ENCODE measurements around the gene TIGD3.

TIGD3 gene

GRCh38 chr11:65363770-65364169 lies 9.2 kb downstream of the TIGD3 start:
- H3K27ac ChIP-seq (ENCODE audit: low read length), result no peak overlapping the region
- H3K79me2 ChIP-seq (ENCODE audit: low read length), result no peaks in the 10 kb centered on the region
- no peaks in the 10 kb centered on the region for H4K20me1 ChIP-seq (ENCODE audit: insufficient read depth, low read length)
- H3K9ac ChIP-seq (ENCODE audit: low read length), result no peak overlapping the region
- H3K9me2 ChIP-seq (replicated peaks; ENCODE audit: insufficient read depth, low read length), result no peaks in the 10 kb centered on the region
- peaks cover 24% of the 10 kb centered on the region for H3F3A ChIP-seq (ENCODE audit: insufficient read depth, low read length)
- H3K9me3 ChIP-seq (replicated peaks; ENCODE audit: insufficient read depth, low read length), result no peaks in the 10 kb centered on the region
- TF ChIP-seq CTCF (IDR thresholded peaks at IDR 0.05; ENCODE audit: low read length) (no peak), EZH2phosphoT487 (IDR thresholded peaks at IDR 0.05; ENCODE audit: low read length) (no peak), EZH2 (optimal IDR thresholded peaks at IDR 0.05; ENCODE audit: low read depth, low read length) (no peak)
- H3K4me2 ChIP-seq (ENCODE audit: low read depth, low read length), result no peak overlapping the region
- no peak overlapping the region for H3K4me3 ChIP-seq (ENCODE audit: low read length)
- no peak for DNase-seq
- no peak overlapping the region for H2AFZ ChIP-seq (ENCODE audit: low read length)
- H3K27me3 ChIP-seq (replicated peaks; ENCODE audit: insufficient read depth, low read length), result no peaks in the 10 kb centered on the region
- peaks cover 19% of the 10 kb centered on the region for H3K4me1 ChIP-seq (ENCODE audit: low read length)
- no peaks in the 10 kb centered on the region for H3K36me3 ChIP-seq (replicated peaks; ENCODE audit: insufficient read depth, low read length)

- Histone ChIP-seq H4K20me1 (ENCODE audit: insufficient read depth, low read length) (no peaks in the 10 kb centered on the region), H3K9ac (ENCODE audit: low read length) (no peak overlapping the region), H3F3A (ENCODE audit: insufficient read depth, low read length) (peaks cover 24% of the 10 kb centered on the region), H3K27me3 (replicated peaks; ENCODE audit: insufficient read depth, low read length) (no peaks in the 10 kb centered on the region), H3K4me3 (ENCODE audit: low read length) (no peak overlapping the region), H3K9me2 (replicated peaks; ENCODE audit: insufficient read depth, low read length) (no peaks in the 10 kb centered on the region), H3K79me2 (ENCODE audit: low read length) (no peaks in the 10 kb centered on the region), H3K27ac (ENCODE audit: low read length) (no peak overlapping the region), H3K36me3 (replicated peaks; ENCODE audit: insufficient read depth, low read length) (no peaks in the 10 kb centered on the region), H3K9me3 (replicated peaks; ENCODE audit: insufficient read depth, low read length) (no peaks in the 10 kb centered on the region), H3K4me1 (ENCODE audit: low read length) (peaks cover 19% of the 10 kb centered on the region), H2AFZ (ENCODE audit: low read length) (peak overlapping the region; percentile 19; the same call in 1 of the 2 replicates), H3K4me2 (ENCODE audit: low read depth, low read length) (no peak overlapping the region)
- no peak for TF ChIP-seq EZH2 (optimal IDR thresholded peaks at IDR 0.05; ENCODE audit: low read depth, low read length)
- TF ChIP-seq CTCF (IDR thresholded peaks at IDR 0.05; ENCODE audit: low read length), result peak; percentile 65
- DNase-seq, result peak; percentile 64
Observed at GRCh38 chr11:65366340-65366773, 11.8 kb downstream of the TIGD3 start.

- Histone ChIP-seq H3K4me2 (ENCODE audit: low read depth, low read length) (no peak overlapping the region), H2AFZ (ENCODE audit: low read length) (no peak overlapping the region), H4K20me1 (ENCODE audit: insufficient read depth, low read length) (no peaks in the 10 kb centered on the region), H3K4me1 (ENCODE audit: low read length) (peaks cover 4% of the 10 kb centered on the region; the same call in 1 of the 2 replicates), H3F3A (ENCODE audit: insufficient read depth, low read length) (no peaks in the 10 kb centered on the region), H3K27ac (ENCODE audit: low read length) (no peak overlapping the region), H3K79me2 (ENCODE audit: low read length) (no peaks in the 10 kb centered on the region), H3K9ac (ENCODE audit: low read length) (no peak overlapping the region), H3K9me2 (replicated peaks; ENCODE audit: insufficient read depth, low read length) (no peaks in the 10 kb centered on the region), H3K36me3 (replicated peaks; ENCODE audit: insufficient read depth, low read length) (no peaks in the 10 kb centered on the region), H3K4me3 (ENCODE audit: low read length) (no peak overlapping the region), H3K27me3 (replicated peaks; ENCODE audit: insufficient read depth, low read length) (no peaks in the 10 kb centered on the region), H3K9me3 (replicated peaks; ENCODE audit: insufficient read depth, low read length) (no peaks in the 10 kb centered on the region)
- no peak for TF ChIP-seq EZH2 (optimal IDR thresholded peaks at IDR 0.05; ENCODE audit: low read depth, low read length)
- DNase-seq, result no peak
Observed at GRCh38 chr11:65370659-65371049, 16.1 kb downstream of the TIGD3 start.

- Histone ChIP-seq H3K9me2 (replicated peaks; ENCODE audit: insufficient read depth, low read length) (no peaks in the 10 kb centered on the region), H2AFZ (ENCODE audit: low read length) (no peak overlapping the region), H3K79me2 (ENCODE audit: low read length) (no peaks in the 10 kb centered on the region), H3K27me3 (replicated peaks; ENCODE audit: insufficient read depth, low read length) (no peaks in the 10 kb centered on the region), H3K4me1 (ENCODE audit: low read length) (no peaks in the 10 kb centered on the region), H4K20me1 (ENCODE audit: insufficient read depth, low read length) (no peaks in the 10 kb centered on the region), H3K9ac (ENCODE audit: low read length) (no peak overlapping the region), H3K4me3 (ENCODE audit: low read length) (no peak overlapping the region), H3K36me3 (replicated peaks; ENCODE audit: insufficient read depth, low read length) (no peaks in the 10 kb centered on the region), H3K27ac (ENCODE audit: low read length) (no peak overlapping the region), H3K9me3 (replicated peaks; ENCODE audit: insufficient read depth, low read length) (no peaks in the 10 kb centered on the region), H3F3A (ENCODE audit: insufficient read depth, low read length) (no peaks in the 10 kb centered on the region), H3K4me2 (ENCODE audit: low read depth, low read length) (no peak overlapping the region)
- no peak for DNase-seq
- no peak for TF ChIP-seq EZH2phosphoT487 (IDR thresholded peaks at IDR 0.05; ENCODE audit: low read length)
- TF ChIP-seq EZH2 (optimal IDR thresholded peaks at IDR 0.05; ENCODE audit: low read depth, low read length), result no peak
- no peak for TF ChIP-seq CTCF (IDR thresholded peaks at IDR 0.05; ENCODE audit: low read length)
Observed at GRCh38 chr11:65373839-65374580, 19.5 kb downstream of the TIGD3 start.

All from MM.1S (cell line).